OCI-LY1 (cell line): ENCODE measurements around the gene SLC24A3.

ENCODE experiments used
- H2AFZ ChIP-seq: fragments of 200-600 bp; sonication (generic), shearing (Covaris generic); 2 replicates; pipeline ENCODE4 v1.6.0; 2014; ENCODE audit warnings: antibody characterized with exemption, mild to moderate bottlenecking, low read length
- H3F3A ChIP-seq: fragments of 200-600 bp; sonication (generic), shearing (Covaris generic); 2 replicates; pipeline ENCODE4 v1.6.0; 2014; ENCODE audit warnings: mild to moderate bottlenecking, antibody characterized with exemption, low read length, moderate library complexity; ENCODE audit not compliant: insufficient read depth
- H3K27ac ChIP-seq: fragments of 200-600 bp; sonication (generic); 2 replicates; pipeline ENCODE4 v1.5.1; 2014; ENCODE audit warnings: low read length, mixed run types, mild to moderate bottlenecking, low read depth; ENCODE audit not compliant: poor library complexity, severe bottlenecking
- H3K27me3 ChIP-seq: fragments of 200-600 bp; sonication (generic); 2 replicates; pipeline ENCODE4 v1.6.0; 2014; ENCODE audit warnings: antibody characterized with exemption, mild to moderate bottlenecking, low read length, moderate library complexity; ENCODE audit not compliant: insufficient read depth
- H3K36me3 ChIP-seq: fragments of 200-600 bp; sonication (generic); 2 replicates; pipeline ENCODE4 v1.6.1; 2014; ENCODE audit warnings: mild to moderate bottlenecking, antibody characterized with exemption, low read length, moderate library complexity, mixed read lengths; ENCODE audit not compliant: insufficient read depth
- H3K4me1 ChIP-seq: fragments of 200-600 bp; sonication (generic); 2 replicates; pipeline ENCODE4 v1.5.1; 2014; ENCODE audit warnings: mild to moderate bottlenecking, low read length, moderate library complexity; ENCODE audit not compliant: insufficient read depth, severe bottlenecking
- H3K4me2 ChIP-seq: fragments of 200-600 bp; sonication (generic), shearing (Covaris generic); 2 replicates; pipeline ENCODE4 v1.6.1; 2014; ENCODE audit warnings: low read length
- H3K4me3 ChIP-seq: fragments of 200-600 bp; sonication (generic); 2 replicates; pipeline ENCODE4 v1.5.1; 2014; ENCODE audit warnings: low read length, low read depth, mild to moderate bottlenecking, mixed read lengths; ENCODE audit not compliant: poor library complexity, severe bottlenecking
- H3K79me2 ChIP-seq: fragments of 200-600 bp; shearing (Covaris generic); 2 replicates; pipeline ENCODE4 v1.6.1; 2016; ENCODE audit warnings: mixed run types, low read length, mixed read lengths; ENCODE audit not compliant: insufficient read depth
- H3K9ac ChIP-seq: fragments of 200-600 bp; sonication (generic), shearing (Covaris generic); 2 replicates; pipeline ENCODE4 v1.6.1; 2014; ENCODE audit warnings: mild to moderate bottlenecking, low read length, mixed read lengths
- H3K9me2 ChIP-seq: fragments of 200-600 bp; sonication (generic), shearing (Covaris generic); 2 replicates; pipeline ENCODE4 v1.6.1; 2014; ENCODE audit warnings: low read depth, mild to moderate bottlenecking, low read length, mixed read lengths
- H3K9me3 ChIP-seq: fragments of 200-600 bp; shearing (Covaris generic); 2 replicates; pipeline ENCODE4 v1.6.1; 2014; ENCODE audit warnings: low read length, mixed read lengths
- H4K20me1 ChIP-seq: fragments of 200-600 bp; sonication (generic), shearing (Covaris generic); 2 replicates; pipeline ENCODE4 v1.6.0; 2016; ENCODE audit warnings: mild to moderate bottlenecking, low read length; ENCODE audit not compliant: insufficient read depth
- CTCF ChIP-seq: fragments of 200-600 bp; sonication (generic), shearing (Covaris generic); IDR thresholded peaks from 2 replicates; pipeline ENCODE4 v1.5.1; 2017; ENCODE audit warnings: mild to moderate bottlenecking, antibody characterized with exemption, low read length, moderate library complexity, mixed read lengths
- EZH2 ChIP-seq: fragments of 200-600 bp; sonication (generic), shearing (Covaris generic); IDR thresholded peaks from 2 replicates; pipeline ENCODE4 v1.8.0; 2017; ENCODE audit warnings: borderline replicate concordance, mixed run types, mild to moderate bottlenecking, antibody characterized with exemption, low read length, moderate library complexity, mixed read lengths

The SLC24A3 gene

GRCh38 chr20:19265646-19266374, 53.4 kb downstream of the SLC24A3 start:
- no peak overlapping the region for H3K27ac ChIP-seq
- no peaks in the 10 kb centered on the region for H3K9me2 ChIP-seq
- no peaks in the 10 kb centered on the region for H3K9me3 ChIP-seq
- no peaks in the 10 kb centered on the region for H3K36me3 ChIP-seq
- no peaks in the 10 kb centered on the region for H3F3A ChIP-seq
- H3K9ac ChIP-seq, result no peak overlapping the region
- H3K4me2 ChIP-seq, result no peak overlapping the region
- no peaks in the 10 kb centered on the region for H3K79me2 ChIP-seq
- no peak for TF ChIP-seq CTCF
- TF ChIP-seq EZH2, result no peak
- no peaks in the 10 kb centered on the region for H4K20me1 ChIP-seq
- H3K4me3 ChIP-seq, result no peak overlapping the region
- H3K4me1 ChIP-seq, result no peaks in the 10 kb centered on the region
- H3K27me3 ChIP-seq, result no peaks in the 10 kb centered on the region
- no peak overlapping the region for H2AFZ ChIP-seq

- Histone ChIP-seq H3K9me3 (no peaks in the 10 kb centered on the region), H3K4me2 (no peak overlapping the region), H3K79me2 (no peaks in the 10 kb centered on the region), H3K9me2 (no peaks in the 10 kb centered on the region), H3F3A (no peaks in the 10 kb centered on the region), H3K4me3 (no peak overlapping the region), H3K36me3 (no peaks in the 10 kb centered on the region), H3K27me3 (no peaks in the 10 kb centered on the region), H4K20me1 (no peaks in the 10 kb centered on the region), H3K27ac (no peak overlapping the region), H3K4me1 (no peaks in the 10 kb centered on the region), H2AFZ (no peak overlapping the region), H3K9ac (no peak overlapping the region)
- no peak for TF ChIP-seq EZH2
- no peak for TF ChIP-seq CTCF
Observed at GRCh38 chr20:19268426-19268825, 56.0 kb downstream of the SLC24A3 start.

GRCh38 chr20:19269737-19270340, 57.4 kb downstream of the SLC24A3 start:
- H3K79me2 ChIP-seq, result no peaks in the 10 kb centered on the region
- H4K20me1 ChIP-seq, result no peaks in the 10 kb centered on the region
- H3K27me3 ChIP-seq, result no peaks in the 10 kb centered on the region
- H3K9ac ChIP-seq, result no peak overlapping the region
- H3K9me3 ChIP-seq, result no peaks in the 10 kb centered on the region
- H2AFZ ChIP-seq, result no peak overlapping the region
- no peaks in the 10 kb centered on the region for H3K9me2 ChIP-seq
- no peaks in the 10 kb centered on the region for H3K4me1 ChIP-seq
- no peaks in the 10 kb centered on the region for H3K36me3 ChIP-seq
- no peak overlapping the region for H3K4me3 ChIP-seq
- TF ChIP-seq EZH2 (no peak), CTCF (no peak)
- H3K27ac ChIP-seq, result no peak overlapping the region
- no peaks in the 10 kb centered on the region for H3F3A ChIP-seq
- no peak overlapping the region for H3K4me2 ChIP-seq
